GM23338 (cell line): ENCODE measurements around the gene NLGN1. TPM values are rescaled to one million over a fixed set of nuclear protein-coding genes. Genes with fewer than 3 reads are reported as not detected.

Experiments used
- ATAC-seq: fragments of 200-7000 bp; cut with Tn5 transposase; 3 replicates; pipeline ENCODE4 v1.9.1; 2020
- DNase-seq: peaks from one replicate; pipeline ENCODE4 v3.0.0-alpha.2; 2015; ENCODE audit warnings: low spot score
- H2AFZ ChIP-seq: fragments of 200-600 bp; sonication (generic); 2 replicates; pipeline ENCODE4 v1.8.0; 2016; ENCODE audit warnings: antibody characterized with exemption, mild to moderate bottlenecking, moderate library complexity
- H3F3A ChIP-seq: fragments of 200-600 bp; sonication (generic); replicated peaks from 2 replicates; pipeline ENCODE4 v1.8.0; 2017; ENCODE audit warnings: antibody characterized with exemption, mixed run types, low read depth
- H3K27ac ChIP-seq: fragments of 200-600 bp; sonication (generic); 2 replicates; pipeline ENCODE4 v1.6.1; 2016; ENCODE audit warnings: low read depth
- H3K27me3 ChIP-seq: fragments of 200-600 bp; sonication (generic); 2 replicates; pipeline ENCODE4 v1.8.0; 2016; ENCODE audit warnings: mild to moderate bottlenecking, mixed run types, moderate library complexity; ENCODE audit not compliant: insufficient read depth
- H3K36me3 ChIP-seq: fragments of 200-600 bp; sonication (generic); 2 replicates; pipeline ENCODE4 v1.8.0; 2016; ENCODE audit warnings: mild to moderate bottlenecking; ENCODE audit not compliant: insufficient read depth
- H3K4me1 ChIP-seq: fragments of 200-600 bp; sonication (generic); 2 replicates; pipeline ENCODE4 v1.8.0; 2016; ENCODE audit warnings: mild to moderate bottlenecking, moderate library complexity; ENCODE audit not compliant: insufficient read depth
- H3K4me2 ChIP-seq: fragments of 200-600 bp; sonication (generic); 2 replicates; pipeline ENCODE4 v1.7.1; 2017; ENCODE audit warnings: mixed run types
- H3K4me3 ChIP-seq: fragments of 200-600 bp; sonication (generic); 2 replicates; pipeline ENCODE4 v1.6.1; 2016; ENCODE audit warnings: mixed run types
- H3K79me2 ChIP-seq: fragments of 200-600 bp; sonication (generic); replicated peaks from 2 replicates; pipeline ENCODE4 v1.8.0; 2017; ENCODE audit warnings: mild to moderate bottlenecking; ENCODE audit not compliant: insufficient read depth
- H3K9me2 ChIP-seq: fragments of 200-600 bp; sonication (generic); 2 replicates; pipeline ENCODE4 v1.8.0; 2017; ENCODE audit not compliant: insufficient read depth
- H4K20me1 ChIP-seq: fragments of 200-600 bp; sonication (generic); replicated peaks from 2 replicates; pipeline ENCODE4 v1.8.0; 2017; ENCODE audit warnings: mild to moderate bottlenecking; ENCODE audit not compliant: insufficient read depth
- H3K27ac Mint-ChIP-seq: 2 replicates; pipeline ENCODE4 v1.8.0; 2020; ENCODE audit warnings: inconsistent platforms, mild to moderate bottlenecking, moderate library complexity, mixed read lengths
- H3K27me3 Mint-ChIP-seq: 3 replicates; pipeline ENCODE4 v1.8.0; 2022; ENCODE audit warnings: low read depth, mild to moderate bottlenecking, moderate library complexity, mixed read lengths, inconsistent platforms; ENCODE audit not compliant: insufficient read depth, poor library complexity
- H3K36me3 Mint-ChIP-seq: 3 replicates; pipeline ENCODE4 v1.8.0; 2021; ENCODE audit warnings: low read depth, mild to moderate bottlenecking, inconsistent platforms, moderate library complexity, mixed read lengths
- H3K4me1 Mint-ChIP-seq: 3 replicates; pipeline ENCODE4 v1.8.0; 2020; ENCODE audit warnings: mild to moderate bottlenecking, inconsistent platforms, mixed read lengths
- H3K4me3 Mint-ChIP-seq: 3 replicates; pipeline ENCODE4 v1.8.0; 2021; ENCODE audit warnings: moderate library complexity, mild to moderate bottlenecking, inconsistent platforms, mixed read lengths
- H3K9me3 Mint-ChIP-seq: 3 replicates; pipeline ENCODE4 v1.8.0; 2020; ENCODE audit warnings: moderate library complexity, mild to moderate bottlenecking, inconsistent platforms, mixed read lengths
- CREB1 ChIP-seq: fragments of 250-450 bp; sonication (Bioruptor Pico); IDR thresholded peaks from 2 replicates; pipeline ENCODE4 v1.5.0; 2020; ENCODE audit warnings: low read depth, mild to moderate bottlenecking, moderate library complexity
- EZH2 ChIP-seq: fragments of 200-600 bp; sonication (generic); IDR thresholded peaks from one replicate; pipeline ENCODE4 v1.8.0; 2017; ENCODE audit warnings: antibody characterized with exemption, mild to moderate bottlenecking, low read depth; ENCODE audit not compliant: unreplicated experiment
- EZH2phosphoT487 ChIP-seq: fragments of 200-600 bp; sonication (generic); IDR thresholded peaks from one replicate; pipeline ENCODE4 v1.8.1; 2018; ENCODE audit warnings: antibody characterized with exemption; ENCODE audit not compliant: unreplicated experiment
- JUNB ChIP-seq: IDR thresholded peaks from one replicate; pipeline ENCODE4 v1.6.1; 2016; ENCODE audit warnings: antibody characterized with exemption; ENCODE audit not compliant: unreplicated experiment
- NANOG ChIP-seq: IDR thresholded peaks from 2 replicates; pipeline ENCODE4 v1.6.1; 2016; ENCODE audit warnings: antibody characterized with exemption, borderline replicate concordance
- POLR2AphosphoS5 ChIP-seq: IDR thresholded peaks from 2 replicates; pipeline ENCODE4 v1.6.1; 2016; ENCODE audit warnings: antibody characterized with exemption, low read depth
- STAT1 ChIP-seq: IDR thresholded peaks from one replicate; pipeline ENCODE4 v1.6.1; 2016; ENCODE audit warnings: antibody characterized with exemption; ENCODE audit not compliant: unreplicated experiment
- ZNF114 ChIP-seq: fragments of 250-450 bp; sonication (Bioruptor Pico); IDR thresholded peaks from 2 replicates; pipeline ENCODE4 v1.5.0; 2020; ENCODE audit warnings: mild to moderate bottlenecking, moderate library complexity
- ZNF331 ChIP-seq: fragments of 250-450 bp; sonication (Bioruptor Pico); IDR thresholded peaks from 2 replicates; pipeline ENCODE4 v1.5.0; 2020; ENCODE audit warnings: low read depth, mild to moderate bottlenecking, moderate library complexity
- polyA plus RNA-seq: library from polyadenylated mRNA; unstranded; fragments of >200 nt; fragmentation: Nextera tagmentation; extraction: Ambion mirVana; gene quantifications from 2 replicates; pipeline ENCODE4 v1.2.1, GENCODE V29; 2016
- total RNA-seq: library from RNA; depleted of rRNA; stranded (reverse); fragments of >200 nt; shearing (Covaris generic); gene quantifications from 2 replicates; pipeline ENCODE4 v1.2.3, GENCODE V29; 2014
- TF ChIP-seq, protein P1 (sequence below): IDR thresholded peaks from 2 replicates; pipeline ENCODE4 v1.6.1; 2016; ENCODE audit warnings: antibody characterized with exemption
- TF ChIP-seq, protein P2 (sequence below): IDR thresholded peaks from one replicate; pipeline ENCODE4 v1.6.1; 2018; ENCODE audit warnings: antibody characterized with exemption; ENCODE audit not compliant: unreplicated experiment
- TF ChIP-seq, protein P3 (sequence below), 2 experiments: fragments of 200-600 bp in 1 of 2; sonication (generic) in 1 of 2; conservative IDR thresholded peaks; 2 replicates each; pipeline versions ENCODE4 v1.5.1 to v1.6.1; 2016 to 2017; ENCODE audit warnings: antibody characterized with exemption in 2 of 2, low read depth in 2 of 2, mild to moderate bottlenecking in 2 of 2, moderate library complexity in 1 of 2
- TF ChIP-seq, protein P4 (sequence below): fragments of 250-450 bp; sonication (Bioruptor Pico); IDR thresholded peaks from 2 replicates; pipeline ENCODE4 v1.5.0; 2020; ENCODE audit warnings: mild to moderate bottlenecking, moderate library complexity

Gene NLGN1
- total and polyA plus RNA-seq, 2 experiments from 2014 or later = 6.5 to 18.6 TPM

DNA sequence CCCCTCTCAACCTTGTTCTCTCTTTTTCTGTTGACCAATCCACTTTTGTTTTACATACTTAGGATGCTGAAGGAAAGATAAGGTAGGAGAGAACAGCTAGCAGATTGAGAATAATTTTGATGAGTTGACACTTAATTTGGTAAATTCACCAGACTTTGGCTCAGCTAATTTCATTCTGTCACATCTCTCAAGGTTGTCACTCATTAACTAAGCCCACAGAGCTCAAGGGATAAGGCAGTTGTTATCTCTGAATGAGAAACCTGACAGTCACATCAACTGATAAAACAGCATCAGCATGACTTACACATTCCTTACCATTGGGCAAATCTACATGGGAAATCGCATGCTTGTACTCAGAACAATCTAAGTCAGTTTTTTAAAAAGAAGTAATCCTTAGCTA lies 591.4 kb downstream of the NLGN1 start:
- no peaks in the 10 kb centered on the region for H3K4me1 ChIP-seq
- 0 out of 2 replicates have a peak, but pooled peaks cover 4% of the 10 kb centered on the region for H3K9me2 ChIP-seq
- Mint-ChIP-seq H3K27ac (no peak overlapping the region), H3K4me3 (no peak overlapping the region), H3K9me3 (no peaks in the 10 kb centered on the region), H3K27me3 (no peaks in the 10 kb centered on the region), H3K4me1 (peaks cover 4% of the 10 kb centered on the region; the same call in 2 of the 3 replicates), H3K36me3 (no peaks in the 10 kb centered on the region; the same call in 2 of the 3 replicates)
- no peak overlapping the region for H3K4me3 ChIP-seq
- no peaks in the 10 kb centered on the region for H3F3A ChIP-seq
- TF ChIP-seq CREB1 (CRISPR knock-in tag) (no peak), ZNF114 (no peak), ZNF331 (no peak), POLR2AphosphoS5 (no peak), NANOG (no peak), EZH2 (no peak), STAT1 (no peak), JUNB (no peak), EZH2phosphoT487 (no peak)
- TF ChIP-seq, protein P1, sequence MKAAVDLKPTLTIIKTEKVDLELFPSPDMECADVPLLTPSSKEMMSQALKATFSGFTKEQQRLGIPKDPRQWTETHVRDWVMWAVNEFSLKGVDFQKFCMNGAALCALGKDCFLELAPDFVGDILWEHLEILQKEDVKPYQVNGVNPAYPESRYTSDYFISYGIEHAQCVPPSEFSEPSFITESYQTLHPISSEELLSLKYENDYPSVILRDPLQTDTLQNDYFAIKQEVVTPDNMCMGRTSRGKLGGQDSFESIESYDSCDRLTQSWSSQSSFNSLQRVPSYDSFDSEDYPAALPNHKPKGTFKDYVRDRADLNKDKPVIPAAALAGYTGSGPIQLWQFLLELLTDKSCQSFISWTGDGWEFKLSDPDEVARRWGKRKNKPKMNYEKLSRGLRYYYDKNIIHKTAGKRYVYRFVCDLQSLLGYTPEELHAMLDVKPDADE = no peak
- TF ChIP-seq, protein P2, sequence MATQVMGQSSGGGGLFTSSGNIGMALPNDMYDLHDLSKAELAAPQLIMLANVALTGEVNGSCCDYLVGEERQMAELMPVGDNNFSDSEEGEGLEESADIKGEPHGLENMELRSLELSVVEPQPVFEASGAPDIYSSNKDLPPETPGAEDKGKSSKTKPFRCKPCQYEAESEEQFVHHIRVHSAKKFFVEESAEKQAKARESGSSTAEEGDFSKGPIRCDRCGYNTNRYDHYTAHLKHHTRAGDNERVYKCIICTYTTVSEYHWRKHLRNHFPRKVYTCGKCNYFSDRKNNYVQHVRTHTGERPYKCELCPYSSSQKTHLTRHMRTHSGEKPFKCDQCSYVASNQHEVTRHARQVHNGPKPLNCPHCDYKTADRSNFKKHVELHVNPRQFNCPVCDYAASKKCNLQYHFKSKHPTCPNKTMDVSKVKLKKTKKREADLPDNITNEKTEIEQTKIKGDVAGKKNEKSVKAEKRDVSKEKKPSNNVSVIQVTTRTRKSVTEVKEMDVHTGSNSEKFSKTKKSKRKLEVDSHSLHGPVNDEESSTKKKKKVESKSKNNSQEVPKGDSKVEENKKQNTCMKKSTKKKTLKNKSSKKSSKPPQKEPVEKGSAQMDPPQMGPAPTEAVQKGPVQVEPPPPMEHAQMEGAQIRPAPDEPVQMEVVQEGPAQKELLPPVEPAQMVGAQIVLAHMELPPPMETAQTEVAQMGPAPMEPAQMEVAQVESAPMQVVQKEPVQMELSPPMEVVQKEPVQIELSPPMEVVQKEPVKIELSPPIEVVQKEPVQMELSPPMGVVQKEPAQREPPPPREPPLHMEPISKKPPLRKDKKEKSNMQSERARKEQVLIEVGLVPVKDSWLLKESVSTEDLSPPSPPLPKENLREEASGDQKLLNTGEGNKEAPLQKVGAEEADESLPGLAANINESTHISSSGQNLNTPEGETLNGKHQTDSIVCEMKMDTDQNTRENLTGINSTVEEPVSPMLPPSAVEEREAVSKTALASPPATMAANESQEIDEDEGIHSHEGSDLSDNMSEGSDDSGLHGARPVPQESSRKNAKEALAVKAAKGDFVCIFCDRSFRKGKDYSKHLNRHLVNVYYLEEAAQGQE = no peak
- TF ChIP-seq, protein P3, sequence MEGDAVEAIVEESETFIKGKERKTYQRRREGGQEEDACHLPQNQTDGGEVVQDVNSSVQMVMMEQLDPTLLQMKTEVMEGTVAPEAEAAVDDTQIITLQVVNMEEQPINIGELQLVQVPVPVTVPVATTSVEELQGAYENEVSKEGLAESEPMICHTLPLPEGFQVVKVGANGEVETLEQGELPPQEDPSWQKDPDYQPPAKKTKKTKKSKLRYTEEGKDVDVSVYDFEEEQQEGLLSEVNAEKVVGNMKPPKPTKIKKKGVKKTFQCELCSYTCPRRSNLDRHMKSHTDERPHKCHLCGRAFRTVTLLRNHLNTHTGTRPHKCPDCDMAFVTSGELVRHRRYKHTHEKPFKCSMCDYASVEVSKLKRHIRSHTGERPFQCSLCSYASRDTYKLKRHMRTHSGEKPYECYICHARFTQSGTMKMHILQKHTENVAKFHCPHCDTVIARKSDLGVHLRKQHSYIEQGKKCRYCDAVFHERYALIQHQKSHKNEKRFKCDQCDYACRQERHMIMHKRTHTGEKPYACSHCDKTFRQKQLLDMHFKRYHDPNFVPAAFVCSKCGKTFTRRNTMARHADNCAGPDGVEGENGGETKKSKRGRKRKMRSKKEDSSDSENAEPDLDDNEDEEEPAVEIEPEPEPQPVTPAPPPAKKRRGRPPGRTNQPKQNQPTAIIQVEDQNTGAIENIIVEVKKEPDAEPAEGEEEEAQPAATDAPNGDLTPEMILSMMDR (conservative IDR thresholded peaks at IDR 0.05; ENCODE audit: low read depth in 2 of 2) = no peak
- TF ChIP-seq, protein P4, sequence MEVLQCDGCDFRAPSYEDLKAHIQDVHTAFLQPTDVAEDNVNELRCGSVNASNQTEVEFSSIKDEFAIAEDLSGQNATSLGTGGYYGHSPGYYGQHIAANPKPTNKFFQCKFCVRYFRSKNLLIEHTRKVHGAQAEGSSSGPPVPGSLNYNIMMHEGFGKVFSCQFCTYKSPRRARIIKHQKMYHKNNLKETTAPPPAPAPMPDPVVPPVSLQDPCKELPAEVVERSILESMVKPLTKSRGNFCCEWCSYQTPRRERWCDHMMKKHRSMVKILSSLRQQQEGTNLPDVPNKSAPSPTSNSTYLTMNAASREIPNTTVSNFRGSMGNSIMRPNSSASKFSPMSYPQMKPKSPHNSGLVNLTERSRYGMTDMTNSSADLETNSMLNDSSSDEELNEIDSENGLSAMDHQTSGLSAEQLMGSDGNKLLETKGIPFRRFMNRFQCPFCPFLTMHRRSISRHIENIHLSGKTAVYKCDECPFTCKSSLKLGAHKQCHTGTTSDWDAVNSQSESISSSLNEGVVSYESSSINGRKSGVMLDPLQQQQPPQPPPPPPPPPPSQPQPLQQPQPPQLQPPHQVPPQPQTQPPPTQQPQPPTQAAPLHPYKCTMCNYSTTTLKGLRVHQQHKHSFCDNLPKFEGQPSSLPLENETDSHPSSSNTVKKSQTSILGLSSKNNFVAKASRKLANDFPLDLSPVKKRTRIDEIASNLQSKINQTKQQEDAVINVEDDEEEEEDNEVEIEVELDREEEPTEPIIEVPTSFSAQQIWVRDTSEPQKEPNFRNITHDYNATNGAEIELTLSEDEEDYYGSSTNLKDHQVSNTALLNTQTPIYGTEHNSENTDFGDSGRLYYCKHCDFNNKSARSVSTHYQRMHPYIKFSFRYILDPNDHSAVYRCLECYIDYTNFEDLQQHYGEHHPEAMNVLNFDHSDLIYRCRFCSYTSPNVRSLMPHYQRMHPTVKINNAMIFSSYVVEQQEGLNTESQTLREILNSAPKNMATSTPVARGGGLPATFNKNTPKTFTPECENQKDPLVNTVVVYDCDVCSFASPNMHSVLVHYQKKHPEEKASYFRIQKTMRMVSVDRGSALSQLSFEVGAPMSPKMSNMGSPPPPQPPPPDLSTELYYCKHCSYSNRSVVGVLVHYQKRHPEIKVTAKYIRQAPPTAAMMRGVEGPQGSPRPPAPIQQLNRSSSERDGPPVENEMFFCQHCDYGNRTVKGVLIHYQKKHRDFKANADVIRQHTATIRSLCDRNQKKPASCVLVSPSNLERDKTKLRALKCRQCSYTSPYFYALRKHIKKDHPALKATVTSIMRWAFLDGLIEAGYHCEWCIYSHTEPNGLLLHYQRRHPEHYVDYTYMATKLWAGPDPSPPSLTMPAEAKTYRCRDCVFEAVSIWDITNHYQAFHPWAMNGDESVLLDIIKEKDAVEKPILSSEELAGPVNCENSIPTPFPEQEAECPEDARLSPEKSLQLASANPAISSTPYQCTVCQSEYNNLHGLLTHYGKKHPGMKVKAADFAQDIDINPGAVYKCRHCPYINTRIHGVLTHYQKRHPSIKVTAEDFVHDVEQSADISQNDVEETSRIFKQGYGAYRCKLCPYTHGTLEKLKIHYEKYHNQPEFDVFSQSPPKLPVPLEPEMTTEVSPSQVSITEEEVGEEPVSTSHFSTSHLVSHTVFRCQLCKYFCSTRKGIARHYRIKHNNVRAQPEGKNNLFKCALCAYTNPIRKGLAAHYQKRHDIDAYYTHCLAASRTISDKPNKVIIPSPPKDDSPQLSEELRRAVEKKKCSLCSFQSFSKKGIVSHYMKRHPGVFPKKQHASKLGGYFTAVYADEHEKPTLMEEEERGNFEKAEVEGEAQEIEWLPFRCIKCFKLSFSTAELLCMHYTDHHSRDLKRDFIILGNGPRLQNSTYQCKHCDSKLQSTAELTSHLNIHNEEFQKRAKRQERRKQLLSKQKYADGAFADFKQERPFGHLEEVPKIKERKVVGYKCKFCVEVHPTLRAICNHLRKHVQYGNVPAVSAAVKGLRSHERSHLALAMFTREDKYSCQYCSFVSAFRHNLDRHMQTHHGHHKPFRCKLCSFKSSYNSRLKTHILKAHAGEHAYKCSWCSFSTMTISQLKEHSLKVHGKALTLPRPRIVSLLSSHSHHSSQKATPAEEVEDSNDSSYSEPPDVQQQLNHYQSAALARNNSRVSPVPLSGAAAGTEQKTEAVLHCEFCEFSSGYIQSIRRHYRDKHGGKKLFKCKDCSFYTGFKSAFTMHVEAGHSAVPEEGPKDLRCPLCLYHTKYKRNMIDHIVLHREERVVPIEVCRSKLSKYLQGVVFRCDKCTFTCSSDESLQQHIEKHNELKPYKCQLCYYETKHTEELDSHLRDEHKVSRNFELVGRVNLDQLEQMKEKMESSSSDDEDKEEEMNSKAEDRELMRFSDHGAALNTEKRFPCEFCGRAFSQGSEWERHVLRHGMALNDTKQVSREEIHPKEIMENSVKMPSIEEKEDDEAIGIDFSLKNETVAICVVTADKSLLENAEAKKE (CRISPR knock-in tag) = no peak
- no peaks in the 10 kb centered on the region for H4K20me1 ChIP-seq
- no peaks in the 10 kb centered on the region for H3K36me3 ChIP-seq
- no peak for DNase-seq
- H3K79me2 ChIP-seq = no peaks in the 10 kb centered on the region
- no peak overlapping the region for H2AFZ ChIP-seq
- H3K27me3 ChIP-seq = no peaks in the 10 kb centered on the region
- H3K4me2 ChIP-seq = no peak overlapping the region
- H3K27ac ChIP-seq = no peak overlapping the region
- ATAC-seq = no peak
